HepG2 (cell line): ENCODE data around the gene SUPT4H1. TPM values are rescaled to one million over a fixed set of nuclear protein-coding genes. Genes with fewer than 3 reads are reported as not detected.

ENCODE experiments used
- AHDC1 ChIP-seq: sonication (generic); formaldehyde crosslinking; IDR thresholded peaks from 2 replicates; pipeline ENCODE4 v1.5.1; 2020; ENCODE audit warnings: mild to moderate bottlenecking, missing genetic modification reagents, borderline replicate concordance
- BCL6 ChIP-seq: IDR thresholded peaks from 2 replicates; pipeline ENCODE4 v1.6.1; 2016; ENCODE audit warnings: missing genetic modification reagents, missing compliant biosample characterization
- DR1 ChIP-seq: sonication (generic); formaldehyde crosslinking; IDR thresholded peaks from 2 replicates; pipeline ENCODE4 v1.8.0; 2021; ENCODE audit warnings: mild to moderate bottlenecking, missing genetic modification reagents, inconsistent platforms
- EEA1 ChIP-seq: sonication (generic); formaldehyde crosslinking; IDR thresholded peaks from 2 replicates; pipeline ENCODE4 v1.5.1; 2020; ENCODE audit warnings: mild to moderate bottlenecking, missing genetic modification reagents, borderline replicate concordance
- KDM5A ChIP-seq: fragments of 200-600 bp; sonication (generic); IDR thresholded peaks from 2 replicates; pipeline ENCODE4 v1.7.0; 2018; ENCODE audit warnings: antibody characterized with exemption, mild to moderate bottlenecking, low read length, borderline replicate concordance
- MED13 ChIP-seq: sonication (generic); formaldehyde crosslinking; IDR thresholded peaks from 2 replicates; pipeline ENCODE4 v1.5.0; 2020; ENCODE audit warnings: missing genetic modification reagents
- NFKBIZ ChIP-seq: IDR thresholded peaks from 2 replicates; pipeline ENCODE4 v1.6.1; 2018; ENCODE audit warnings: missing genetic modification reagents, missing compliant biosample characterization
- NPAS2 ChIP-seq: sonication (generic); formaldehyde crosslinking; IDR thresholded peaks from 2 replicates; pipeline ENCODE4 v1.8.0; 2022; ENCODE audit warnings: mild to moderate bottlenecking, missing genetic modification reagents, borderline replicate concordance
- NR1H2 ChIP-seq: sonication (generic); formaldehyde crosslinking; IDR thresholded peaks from 2 replicates; pipeline ENCODE4 v1.8.1; 2022; ENCODE audit warnings: low read depth, missing genetic modification reagents, borderline replicate concordance
- ZNF510 ChIP-seq: sonication (generic); formaldehyde crosslinking; IDR thresholded peaks from 2 replicates; pipeline ENCODE4 v1.4.0; 2020; ENCODE audit warnings: low read depth, mild to moderate bottlenecking, missing genetic modification reagents
- ZNF607 ChIP-seq: sonication (generic); formaldehyde crosslinking; IDR thresholded peaks from 2 replicates; pipeline ENCODE4 v1.5.1; 2020; ENCODE audit warnings: missing genetic modification reagents, mild to moderate bottlenecking, borderline replicate concordance
- ZNF614 ChIP-seq: IDR thresholded peaks from 2 replicates; pipeline ENCODE4 v1.6.1; 2018; ENCODE audit warnings: missing biosample characterization, missing genetic modification reagents, inconsistent platforms, borderline replicate concordance
- ZNF7 ChIP-seq: IDR thresholded peaks from 2 replicates; pipeline ENCODE4 v1.6.1; 2016; ENCODE audit warnings: missing biosample characterization, missing genetic modification reagents
- ZNF713 ChIP-seq: sonication (generic); formaldehyde crosslinking; IDR thresholded peaks from 2 replicates; pipeline ENCODE4 v1.4.0; 2020; ENCODE audit warnings: mild to moderate bottlenecking, missing genetic modification reagents
- ZNF724P ChIP-seq: sonication (generic); formaldehyde crosslinking; IDR thresholded peaks from 2 replicates; pipeline ENCODE4 v1.8.0; 2022; ENCODE audit warnings: missing genetic modification reagents, borderline replicate concordance
- ZNF772 ChIP-seq: sonication (generic); formaldehyde crosslinking; IDR thresholded peaks from 2 replicates; pipeline ENCODE4 v1.5.0; 2020; ENCODE audit warnings: mild to moderate bottlenecking, missing genetic modification reagents
- ZNF841 ChIP-seq: sonication (generic); formaldehyde crosslinking; IDR thresholded peaks from 2 replicates; pipeline ENCODE4 v1.8.1; 2023; ENCODE audit warnings: missing genetic modification reagents, borderline replicate concordance
- polyA plus RNA-seq, 8 experiments: library from polyadenylated mRNA; depleted of rRNA in 3 of 8; stranded (reverse) in 7 of 8; unstranded in 1 of 8; fragments of >200 nt; fragmentation: Illumina TruSeq in 4 of 8; extraction: Trizol in 4 of 8; gene quantifications; 2 replicates each; pipeline versions ENCODE4 v1.2.1 to v1.2.3, GENCODE V29; 2011 to 2016; ENCODE audit warnings: low read depth in 4 of 8, missing spikeins in 1 of 8, mixed read lengths in 1 of 8; ENCODE audit not compliant: insufficient read depth in 1 of 8
- total RNA-seq, 5 experiments: library from RNA; depleted of rRNA; stranded (reverse); fragments of >200 nt; fragmentation: Illumina TruSeq; extraction: Trizol; gene quantifications; 2 replicates each; pipeline ENCODE4 v1.2.3, GENCODE V29; 2016; ENCODE audit warnings: low read depth in 1 of 5
- TF ChIP-seq, protein P1 (sequence below): sonication (generic); formaldehyde crosslinking; IDR thresholded peaks from 2 replicates; pipeline ENCODE4 v1.4.0; 2020; ENCODE audit warnings: low read depth, missing genetic modification reagents
- TF ChIP-seq, protein P2 (sequence below): sonication (generic); formaldehyde crosslinking; IDR thresholded peaks from 2 replicates; pipeline ENCODE4 v1.4.0; 2020; ENCODE audit warnings: missing genetic modification reagents

The SUPT4H1 gene
- total and polyA plus RNA-seq, 2 of the 13 experiments (the other 11 are each of a cell fraction or from before 2014, with no cell fraction given): 155 to 244 TPM

DNA sequence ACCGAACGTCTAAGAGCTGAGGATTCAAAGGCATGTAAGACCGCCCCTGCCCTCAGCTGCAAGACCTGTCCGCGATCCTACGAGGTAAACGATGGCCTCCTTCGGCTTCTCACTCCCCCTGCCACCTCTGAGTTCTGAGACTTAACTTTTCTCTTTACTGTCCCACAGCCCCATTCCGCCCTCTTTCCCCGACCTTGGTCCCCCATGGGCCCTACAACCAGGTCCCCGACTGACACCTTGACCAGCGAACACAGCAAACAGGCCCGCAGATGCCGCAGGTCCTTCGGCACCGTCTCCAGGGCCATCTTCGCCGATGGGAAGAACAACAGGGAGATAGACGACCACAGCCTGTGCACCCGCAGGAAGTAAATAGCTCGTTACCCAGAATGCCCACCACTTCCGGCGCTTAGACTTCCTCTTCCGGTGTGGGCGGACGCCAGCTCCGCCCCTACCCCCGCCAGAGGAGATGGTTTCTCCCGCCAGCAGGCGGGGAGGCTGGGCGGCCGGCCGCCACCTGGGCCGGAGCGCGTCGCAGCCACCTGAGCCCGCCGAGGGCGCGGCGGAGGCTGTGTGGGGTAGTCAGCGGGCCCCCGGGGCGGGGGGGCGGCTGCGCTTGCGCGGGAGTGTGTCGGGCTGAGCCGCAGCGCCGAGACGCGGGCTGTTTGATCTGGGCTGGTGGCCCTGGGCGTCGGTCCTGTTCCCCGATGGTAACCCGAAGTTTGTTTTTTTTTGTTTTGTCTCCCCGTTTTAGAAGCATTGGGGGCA, at the start of gene SUPT4H1 (continued):
- TF ChIP-seq, protein P1, sequence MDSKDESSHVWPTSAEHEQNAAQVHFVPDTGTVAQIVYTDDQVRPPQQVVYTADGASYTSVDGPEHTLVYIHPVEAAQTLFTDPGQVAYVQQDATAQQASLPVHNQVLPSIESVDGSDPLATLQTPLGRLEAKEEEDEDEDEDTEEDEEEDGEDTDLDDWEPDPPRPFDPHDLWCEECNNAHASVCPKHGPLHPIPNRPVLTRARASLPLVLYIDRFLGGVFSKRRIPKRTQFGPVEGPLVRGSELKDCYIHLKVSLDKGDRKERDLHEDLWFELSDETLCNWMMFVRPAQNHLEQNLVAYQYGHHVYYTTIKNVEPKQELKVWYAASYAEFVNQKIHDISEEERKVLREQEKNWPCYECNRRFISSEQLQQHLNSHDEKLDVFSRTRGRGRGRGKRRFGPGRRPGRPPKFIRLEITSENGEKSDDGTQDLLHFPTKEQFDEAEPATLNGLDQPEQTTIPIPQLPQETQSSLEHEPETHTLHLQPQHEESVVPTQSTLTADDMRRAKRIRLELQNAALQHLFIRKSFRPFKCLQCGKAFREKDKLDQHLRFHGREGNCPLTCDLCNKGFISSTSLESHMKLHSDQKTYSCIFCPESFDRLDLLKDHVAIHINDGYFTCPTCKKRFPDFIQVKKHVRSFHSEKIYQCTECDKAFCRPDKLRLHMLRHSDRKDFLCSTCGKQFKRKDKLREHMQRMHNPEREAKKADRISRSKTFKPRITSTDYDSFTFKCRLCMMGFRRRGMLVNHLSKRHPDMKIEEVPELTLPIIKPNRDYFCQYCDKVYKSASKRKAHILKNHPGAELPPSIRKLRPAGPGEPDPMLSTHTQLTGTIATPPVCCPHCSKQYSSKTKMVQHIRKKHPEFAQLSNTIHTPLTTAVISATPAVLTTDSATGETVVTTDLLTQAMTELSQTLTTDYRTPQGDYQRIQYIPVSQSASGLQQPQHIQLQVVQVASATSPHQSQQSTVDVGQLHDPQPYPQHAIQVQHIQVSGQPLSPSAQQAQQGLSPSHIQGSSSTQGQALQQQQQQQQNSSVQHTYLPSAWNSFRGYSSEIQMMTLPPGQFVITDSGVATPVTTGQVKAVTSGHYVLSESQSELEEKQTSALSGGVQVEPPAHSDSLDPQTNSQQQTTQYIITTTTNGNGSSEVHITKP (CRISPR knock-in tag): peak; percentile 99
- TF ChIP-seq MED13 (peak; percentile 92), ZNF724P (CRISPR knock-in tag) (peak; percentile 33; the same call in 1 of the 2 replicates), ZNF7 (CRISPR knock-in tag) (no peak), NR1H2 (CRISPR knock-in tag) (0 out of 2 replicates have a peak, but pooled peaks have one; percentile 58), KDM5A (peak; percentile 99), ZNF772 (CRISPR knock-in tag) (peak; percentile 89), AHDC1 (CRISPR knock-in tag) (no peak), ZNF510 (peak; percentile 88), BCL6 (peak; percentile 47; the same call in 1 of the 2 replicates), ZNF607 (peak; percentile 61; the same call in 1 of the 2 replicates), NPAS2 (CRISPR knock-in tag) (no peak), ZNF713 (peak; percentile 92; the same call in 1 of the 2 replicates), ZNF614 (CRISPR knock-in tag) (0 out of 2 replicates have a peak, but pooled peaks have one; percentile 60), EEA1 (CRISPR knock-in tag) (peak; percentile 90; the same call in 1 of the 2 replicates), ZNF841 (peak; percentile 76), NFKBIZ (CRISPR knock-in tag) (peak; percentile 26), DR1 (CRISPR knock-in tag) (peak; percentile 83)
- TF ChIP-seq, protein P2, sequence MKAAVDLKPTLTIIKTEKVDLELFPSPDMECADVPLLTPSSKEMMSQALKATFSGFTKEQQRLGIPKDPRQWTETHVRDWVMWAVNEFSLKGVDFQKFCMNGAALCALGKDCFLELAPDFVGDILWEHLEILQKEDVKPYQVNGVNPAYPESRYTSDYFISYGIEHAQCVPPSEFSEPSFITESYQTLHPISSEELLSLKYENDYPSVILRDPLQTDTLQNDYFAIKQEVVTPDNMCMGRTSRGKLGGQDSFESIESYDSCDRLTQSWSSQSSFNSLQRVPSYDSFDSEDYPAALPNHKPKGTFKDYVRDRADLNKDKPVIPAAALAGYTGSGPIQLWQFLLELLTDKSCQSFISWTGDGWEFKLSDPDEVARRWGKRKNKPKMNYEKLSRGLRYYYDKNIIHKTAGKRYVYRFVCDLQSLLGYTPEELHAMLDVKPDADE (CRISPR knock-in tag): no peak
